GM10266 (cell line): ENCODE results near the gene NACA2.
A peak's percentile ranks its signal among the peaks of the same experiment; 100 is the strongest.

Experiments
- DNase-seq: peaks from one replicate; pipeline ENCODE4 v3.0.0; 2012; ENCODE audit errors: extremely low spot score
- TF ChIP-seq, protein P1 (sequence below): IDR thresholded peaks from 2 replicates; pipeline ENCODE4 v1.5.1; 2012; ENCODE audit warnings: mild to moderate bottlenecking, low read depth; ENCODE audit not compliant: control insufficient read depth, insufficient read depth; ENCODE audit errors: missing control alignments

Gene NACA2

DNA sequence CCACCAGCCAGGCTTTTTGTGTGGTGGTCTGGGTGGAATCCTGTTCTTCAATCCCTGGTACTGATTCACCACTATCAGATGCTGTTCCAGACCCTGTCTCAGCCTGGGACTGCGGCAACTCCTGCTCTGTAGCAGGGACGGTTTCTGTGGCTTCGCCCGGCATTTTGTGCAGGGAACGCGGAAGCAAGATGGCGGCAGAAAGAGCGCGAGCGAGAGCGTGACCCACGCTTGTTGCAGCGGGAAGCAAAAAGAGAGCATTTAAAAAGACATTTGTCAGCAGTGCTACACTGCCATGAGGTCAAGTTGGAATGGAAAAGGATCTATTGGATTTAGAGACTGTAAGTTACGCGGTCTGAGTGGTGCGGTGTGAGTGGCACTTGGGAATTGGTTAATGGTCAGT, at the start of gene NACA2:
Gene NACA2, minus strand, starts transcription at position 202 of the 400 bp plus-strand sequence. Its CDS starts 39 bp downstream, at position 163.
- DNase-seq, result no peak
- TF ChIP-seq, protein P1, sequence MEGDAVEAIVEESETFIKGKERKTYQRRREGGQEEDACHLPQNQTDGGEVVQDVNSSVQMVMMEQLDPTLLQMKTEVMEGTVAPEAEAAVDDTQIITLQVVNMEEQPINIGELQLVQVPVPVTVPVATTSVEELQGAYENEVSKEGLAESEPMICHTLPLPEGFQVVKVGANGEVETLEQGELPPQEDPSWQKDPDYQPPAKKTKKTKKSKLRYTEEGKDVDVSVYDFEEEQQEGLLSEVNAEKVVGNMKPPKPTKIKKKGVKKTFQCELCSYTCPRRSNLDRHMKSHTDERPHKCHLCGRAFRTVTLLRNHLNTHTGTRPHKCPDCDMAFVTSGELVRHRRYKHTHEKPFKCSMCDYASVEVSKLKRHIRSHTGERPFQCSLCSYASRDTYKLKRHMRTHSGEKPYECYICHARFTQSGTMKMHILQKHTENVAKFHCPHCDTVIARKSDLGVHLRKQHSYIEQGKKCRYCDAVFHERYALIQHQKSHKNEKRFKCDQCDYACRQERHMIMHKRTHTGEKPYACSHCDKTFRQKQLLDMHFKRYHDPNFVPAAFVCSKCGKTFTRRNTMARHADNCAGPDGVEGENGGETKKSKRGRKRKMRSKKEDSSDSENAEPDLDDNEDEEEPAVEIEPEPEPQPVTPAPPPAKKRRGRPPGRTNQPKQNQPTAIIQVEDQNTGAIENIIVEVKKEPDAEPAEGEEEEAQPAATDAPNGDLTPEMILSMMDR, result no peak

DNA sequence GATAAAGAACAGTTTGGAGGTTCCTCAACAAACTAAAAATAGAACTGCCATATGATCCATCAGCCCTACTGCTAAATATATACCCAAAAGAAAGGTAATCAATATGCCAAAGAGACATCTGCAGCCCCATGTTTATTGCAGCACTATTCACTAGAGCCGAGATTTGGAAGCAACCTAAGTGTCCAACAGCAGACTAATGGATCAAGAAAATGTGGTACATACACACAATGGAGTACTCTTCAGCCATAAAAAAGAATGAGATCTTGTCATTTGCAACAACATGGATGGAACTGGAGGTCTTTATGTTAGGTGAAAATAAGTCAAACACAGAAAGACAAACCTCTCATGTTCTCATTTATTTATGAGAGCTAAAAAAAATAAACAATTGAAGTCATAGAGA, 48.8 kb upstream of the NACA2 start:
- TF ChIP-seq, protein P1, result no peak
- no peak for DNase-seq

DNA sequence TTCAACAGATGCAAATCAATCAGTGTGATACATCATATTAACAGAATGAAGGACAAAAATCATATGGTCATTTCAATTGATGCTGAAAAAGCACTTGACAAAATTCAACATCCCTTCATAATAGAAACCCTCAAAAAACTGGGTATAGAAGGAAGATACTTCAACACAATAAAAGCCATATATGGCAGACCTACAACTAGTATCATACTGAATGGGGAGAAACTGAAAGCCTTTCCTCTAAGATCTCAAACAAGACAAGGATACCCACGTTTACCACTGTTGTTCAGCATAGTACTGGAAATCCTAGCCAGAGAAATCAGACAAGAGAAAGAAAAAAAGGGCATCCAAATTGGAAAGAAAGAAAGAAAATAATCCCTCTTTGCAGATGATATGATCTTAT, 47.1 kb upstream of the NACA2 start:
- no peak for DNase-seq
- TF ChIP-seq, protein P1, result no peak

DNA sequence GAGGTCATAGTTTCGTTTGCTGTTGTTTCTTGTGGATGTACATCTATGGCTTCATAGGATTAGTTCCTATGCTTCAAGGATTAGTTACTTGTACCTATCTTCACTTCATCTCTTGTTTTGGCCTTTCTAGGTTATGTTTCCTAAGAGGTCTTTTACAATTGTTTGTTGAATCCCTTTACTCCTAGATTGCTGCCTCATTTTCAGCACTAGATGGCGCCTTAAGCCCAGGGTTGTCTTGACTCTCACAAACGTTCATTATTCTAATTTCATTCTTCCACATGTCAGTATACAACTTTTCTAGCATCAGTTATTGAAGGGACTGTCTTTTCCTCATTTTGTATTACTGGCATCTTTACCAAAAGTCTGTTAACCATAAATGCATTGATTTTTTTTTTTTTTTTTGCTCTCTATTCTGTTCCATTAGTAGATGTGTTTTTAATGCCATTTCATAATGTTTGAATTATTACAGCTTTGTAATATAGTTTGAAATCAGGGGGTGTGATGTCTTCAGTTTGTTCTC, 45.0 kb upstream of the NACA2 start:
- DNase-seq, result peak; percentile 30
- TF ChIP-seq, protein P1, result peak; percentile 80

DNA sequence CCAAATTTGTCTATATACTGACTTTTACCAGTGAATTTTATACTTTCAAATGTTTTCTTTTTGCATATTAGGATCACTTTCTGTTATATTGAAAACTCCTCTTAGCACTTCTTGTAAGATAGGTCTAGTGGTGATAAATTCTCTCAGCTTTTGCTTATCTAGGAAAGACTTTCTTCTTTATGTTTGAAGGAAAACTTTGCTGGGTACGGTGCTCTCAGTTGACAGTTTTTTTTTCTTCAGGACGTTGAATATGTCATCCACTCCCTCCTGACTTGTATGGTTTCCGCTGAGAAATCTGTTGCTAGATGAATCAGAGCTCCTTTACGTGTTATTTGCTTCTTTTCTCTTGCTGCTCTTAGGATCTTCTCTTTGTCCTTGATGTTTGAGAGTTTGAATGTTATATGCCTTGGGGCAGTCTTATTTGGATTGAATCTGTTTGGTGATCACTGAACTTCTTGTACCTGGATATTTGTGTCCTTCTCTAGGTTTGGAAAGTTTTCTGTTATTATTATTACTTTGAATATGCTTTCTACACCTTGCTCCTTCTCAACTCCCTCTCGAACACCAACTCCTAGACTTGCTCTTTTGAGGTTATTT, 44.0 kb upstream of the NACA2 start:
- TF ChIP-seq, protein P1, result no peak
- no peak for DNase-seq

DNA sequence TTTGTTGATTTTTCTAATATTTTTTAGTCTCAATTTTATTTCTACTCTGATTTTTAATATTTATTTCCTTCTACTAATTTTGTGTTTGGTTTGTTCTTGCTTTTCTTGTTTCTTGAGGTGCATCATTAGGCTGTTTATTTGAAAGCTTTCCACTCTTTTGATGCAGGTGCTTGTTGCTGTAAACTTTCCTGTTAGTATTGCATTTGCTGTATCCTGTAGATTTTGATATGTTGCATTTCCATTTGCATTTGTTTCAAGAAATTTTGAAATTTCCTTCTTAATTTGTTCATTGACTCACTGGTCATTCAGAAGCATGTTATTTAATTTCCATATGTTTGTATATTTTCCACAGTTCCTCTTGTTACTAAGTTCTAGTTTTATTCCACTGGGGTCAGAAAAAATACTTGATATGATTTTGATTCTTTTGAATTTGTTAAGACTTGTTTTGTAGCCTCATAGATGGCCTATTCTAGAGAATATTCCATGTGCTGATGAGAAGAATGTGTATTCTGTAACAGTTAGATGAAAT, 43.1 kb upstream of the NACA2 start:
- no peak for DNase-seq

DNA sequence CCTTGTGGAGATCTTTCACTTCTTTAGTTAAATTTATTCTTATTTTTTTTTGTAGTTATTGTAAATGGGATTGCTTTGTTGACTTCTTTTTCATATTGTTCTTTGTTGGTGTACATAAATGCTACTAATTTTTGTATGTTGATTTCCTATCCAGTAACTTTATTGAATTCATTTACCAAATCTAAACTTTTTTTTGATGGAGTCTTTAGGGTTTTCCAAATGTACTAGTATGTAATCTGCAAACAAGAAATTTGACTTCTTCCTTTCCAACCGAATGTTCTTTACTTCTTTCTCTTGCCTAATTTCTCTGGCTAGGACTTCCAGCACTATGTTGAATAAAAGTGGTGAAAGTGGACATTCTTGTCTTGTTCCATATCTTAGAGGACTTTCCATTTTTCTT, 41.8 kb upstream of the NACA2 start:
- TF ChIP-seq, protein P1, result no peak
- DNase-seq, result no peak

More for the DNA sequence above, 43.1 kb upstream of the NACA2 start:
- TF ChIP-seq, protein P1, result no peak
